NOMO-1 treated with DMSO at 0.1 percent for 48 hours (cell line): Measurements from ENCODE around the gene QPCT.
"Not testable (repeated sequence)": the region's sequence is repeated elsewhere in the genome, so short reads cannot be mapped to it uniquely, and the experiment has no call there.

Experiments
- DNase-seq: peaks from one replicate; lab custom pipeline; 2025; ENCODE audit not compliant: unreplicated experiment; lab: John Stamatoyannopoulos, UW

The QPCT gene

DNA sequence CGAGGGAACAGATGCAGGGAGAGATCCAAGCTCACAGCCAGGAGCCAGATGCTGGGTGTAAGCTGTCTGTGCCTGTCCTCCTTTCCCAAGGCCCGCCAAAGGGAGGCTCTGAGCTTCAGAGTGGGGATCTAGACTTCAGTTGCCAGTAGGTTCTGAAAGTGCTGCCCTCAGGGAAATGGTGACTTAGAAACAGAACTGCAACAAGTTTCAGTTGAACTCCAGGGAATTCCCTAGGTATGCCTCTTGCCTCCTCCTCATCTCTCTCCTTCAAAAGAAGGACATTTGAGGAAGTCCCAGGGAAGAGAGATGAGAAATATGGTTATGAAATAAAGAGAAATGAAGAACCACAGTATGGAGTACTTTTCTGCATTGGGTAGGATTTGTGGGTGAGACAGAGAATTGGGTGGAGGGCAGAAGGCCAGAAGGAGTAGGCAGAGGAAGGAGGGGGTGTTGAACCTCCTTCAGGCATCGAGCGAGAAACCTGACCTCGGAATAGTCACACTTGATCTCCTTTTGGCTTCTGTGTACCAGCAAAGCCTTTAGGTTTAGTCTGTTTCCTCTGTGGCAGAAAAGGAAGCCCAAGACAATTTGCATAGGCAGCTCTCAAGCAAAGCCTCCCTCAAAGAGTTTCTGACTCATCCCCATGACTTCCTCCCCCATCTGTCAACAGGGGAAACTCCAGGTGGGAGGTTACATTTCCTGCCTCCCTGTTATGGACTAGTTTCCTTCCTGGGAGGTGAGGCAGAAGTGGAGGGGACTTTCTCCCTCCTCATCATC, 45.7 kb downstream of the QPCT start:
- DNase-seq: peak; percentile 66

DNA sequence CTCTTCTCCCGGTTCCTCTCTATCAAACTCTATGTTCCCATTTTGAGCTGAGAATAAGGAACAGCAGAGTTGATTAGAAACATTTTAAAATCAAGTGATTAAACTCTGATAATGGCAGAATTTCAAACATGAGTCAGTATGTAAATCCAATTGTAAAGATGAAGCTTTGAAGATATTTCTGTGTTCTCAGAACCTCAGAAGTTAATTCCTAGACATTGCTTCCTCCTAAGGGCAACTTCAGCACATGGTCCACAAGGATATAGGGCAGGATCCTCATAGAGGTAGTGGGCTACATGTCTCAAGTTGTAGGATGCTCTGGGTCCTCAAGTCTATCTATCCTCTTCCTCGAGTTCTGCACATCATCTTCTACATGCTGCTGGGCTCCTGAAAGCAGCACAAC, 46.3 kb downstream of the QPCT start:
- no peak for DNase-seq

DNA sequence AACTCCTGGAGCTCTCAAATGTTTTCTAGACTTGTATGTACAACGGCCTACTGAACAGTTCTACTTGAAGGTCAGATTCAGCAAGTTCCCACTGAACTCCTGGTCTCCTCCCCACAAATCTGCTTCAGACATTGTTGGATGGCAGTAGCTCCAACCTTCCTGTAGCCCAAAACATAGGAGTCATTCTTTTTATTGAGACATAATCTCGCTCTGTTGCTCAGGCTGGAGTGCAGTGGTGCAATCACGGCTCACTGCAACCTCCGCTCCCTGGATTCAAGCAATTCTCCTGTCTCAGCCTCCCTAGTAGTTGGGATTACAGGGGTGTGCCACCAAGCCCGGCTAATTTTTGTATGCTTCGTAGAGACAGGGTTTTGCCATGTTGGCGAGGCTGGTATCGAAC, 47.3 kb downstream of the QPCT start:
- no peak for DNase-seq

DNA sequence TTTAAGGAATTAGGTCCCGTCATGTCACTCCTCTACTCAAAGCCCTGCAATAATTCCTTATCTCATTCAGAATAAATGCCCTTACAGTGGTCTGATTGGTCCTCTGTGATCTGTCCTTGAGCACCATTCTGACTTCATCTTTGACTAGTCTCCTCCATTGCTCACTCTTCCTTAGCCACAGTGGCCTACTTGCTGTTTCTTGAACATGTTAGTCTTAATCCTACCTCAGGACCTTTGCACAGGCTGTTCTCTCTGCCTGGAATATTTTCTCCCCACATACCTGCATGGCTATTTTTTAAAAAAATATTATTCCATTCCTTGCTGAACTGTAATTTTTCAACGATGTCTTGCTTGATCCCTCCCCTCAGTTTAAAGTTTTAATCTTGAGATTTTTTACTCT, 48.0 kb downstream of the QPCT start:
- no peak for DNase-seq

DNA sequence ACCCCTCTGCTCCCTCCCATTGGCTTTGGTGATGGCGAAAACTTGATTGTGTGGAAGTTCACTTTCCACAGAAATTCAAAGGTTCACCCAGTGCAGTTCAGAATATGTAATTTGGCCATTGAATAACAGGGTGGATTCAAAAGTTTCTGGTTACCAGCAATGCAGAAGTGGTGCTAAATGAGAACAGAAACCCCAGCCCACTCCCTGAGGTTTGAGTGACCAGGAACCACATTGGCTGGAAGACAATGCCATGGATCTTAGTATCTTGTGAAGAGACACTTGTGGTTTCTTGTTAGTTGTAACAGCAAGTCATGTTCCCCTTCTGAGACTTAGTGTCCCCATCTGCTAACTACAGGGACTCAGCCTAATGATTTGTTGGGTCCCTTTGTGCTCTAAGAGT, 49.8 kb downstream of the QPCT start:
- DNase-seq: peak; percentile 88

DNA sequence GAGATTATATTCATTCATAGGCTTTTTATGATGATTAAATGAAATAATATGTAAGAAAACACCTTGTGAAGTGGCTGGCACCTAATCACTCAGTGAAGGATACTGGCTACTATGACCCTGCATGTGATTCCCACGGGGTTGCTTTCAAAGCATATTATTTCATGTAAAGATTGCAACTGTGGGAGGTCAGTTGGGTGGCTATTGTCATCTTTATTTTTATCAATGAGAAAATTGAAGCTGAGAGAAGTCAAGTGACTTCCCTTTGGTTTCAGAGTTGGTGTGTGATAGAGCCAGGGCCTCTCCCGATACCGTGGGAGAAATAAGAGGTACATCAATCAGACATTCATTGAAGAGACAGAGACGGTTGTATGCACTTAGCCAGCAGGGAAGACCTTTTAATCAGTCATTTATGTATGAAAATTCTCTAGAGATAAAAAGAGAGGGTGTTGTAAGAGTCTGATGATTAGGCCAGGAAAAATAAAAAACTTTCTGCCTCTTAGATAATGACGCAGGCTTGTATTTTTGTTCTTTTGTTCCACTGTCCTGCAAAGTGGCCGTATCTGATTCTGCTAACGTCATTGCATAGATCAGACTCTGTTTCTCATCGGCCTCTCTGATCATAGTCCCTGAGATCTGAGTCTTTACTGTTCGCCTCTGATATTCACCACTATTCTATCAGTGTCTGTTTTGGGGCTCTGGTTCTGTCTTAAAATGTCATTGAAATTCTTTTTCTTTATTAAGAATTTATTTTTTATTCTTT, 50.5 kb downstream of the QPCT start:
- DNase-seq: no peak

DNA sequence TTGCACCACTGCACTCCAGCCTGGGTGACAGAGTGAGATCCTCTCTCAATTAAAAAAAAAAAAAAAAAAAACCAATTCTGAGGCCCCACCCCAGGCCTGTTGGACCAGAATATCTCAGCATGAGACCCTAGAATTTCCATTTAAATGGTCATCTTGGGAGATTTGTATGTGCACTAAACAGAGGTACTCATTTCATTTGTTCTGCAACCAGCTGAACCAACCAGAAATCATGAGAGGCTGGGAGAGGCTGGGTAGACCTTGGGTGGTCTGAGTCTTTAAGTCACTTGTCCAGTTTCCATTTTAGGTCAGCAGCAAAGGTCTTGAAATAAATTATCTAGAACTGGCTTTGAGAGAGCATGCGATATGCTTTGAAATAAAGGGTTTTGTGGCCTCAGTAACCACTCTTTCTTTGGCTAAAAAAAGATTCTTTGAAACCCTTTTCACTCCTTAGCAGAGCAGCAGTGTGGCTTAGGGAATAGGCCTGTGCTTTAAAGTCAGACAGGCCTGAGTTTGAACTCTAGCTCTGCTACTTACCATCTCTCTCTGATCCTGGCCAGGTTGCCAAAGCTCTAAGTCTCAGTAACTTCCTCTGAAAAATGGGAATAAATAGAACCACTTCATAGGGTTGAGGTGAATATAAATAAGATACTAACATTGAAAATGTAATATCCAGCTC, 52.6 kb downstream of the QPCT start:
- no peak for DNase-seq

DNA sequence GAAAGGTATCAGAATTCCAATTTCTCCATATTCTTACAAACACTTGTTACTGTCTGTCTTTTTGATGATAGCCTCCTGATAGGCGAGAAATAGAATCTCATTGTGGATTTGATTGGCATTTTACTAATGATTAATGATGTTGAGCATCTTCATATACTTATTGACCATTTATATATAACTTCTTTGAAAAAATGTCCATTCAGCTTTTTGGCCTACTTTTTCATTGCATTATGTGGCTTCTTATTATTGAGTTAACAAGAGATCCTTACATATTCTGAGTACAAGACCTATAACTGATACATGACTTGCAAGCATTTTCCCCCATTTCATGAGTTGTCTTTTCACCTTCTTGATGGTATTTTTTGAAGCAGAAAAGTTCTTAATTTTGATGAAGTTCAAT, 54.6 kb downstream of the QPCT start:
- DNase-seq: no peak

DNA sequence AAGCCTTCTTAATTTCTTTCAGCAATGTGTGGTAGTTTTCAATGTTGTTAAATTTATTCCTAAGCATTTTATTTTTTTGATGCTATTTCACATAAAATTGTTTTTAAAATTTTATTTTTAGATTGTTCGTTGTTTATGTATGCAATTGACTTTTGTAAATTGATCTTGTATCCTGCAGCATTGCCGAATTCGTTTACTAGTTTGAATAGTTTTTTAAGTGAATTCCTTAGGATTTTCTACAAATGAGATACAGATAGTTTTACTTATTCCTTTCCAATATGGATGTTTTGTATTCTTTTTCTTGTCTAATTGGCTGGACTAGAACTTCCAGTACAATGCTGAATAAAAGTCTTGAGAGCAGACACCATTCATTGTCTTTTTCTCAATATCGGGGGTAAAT, 55.6 kb downstream of the QPCT start:
- no peak for DNase-seq

DNA sequence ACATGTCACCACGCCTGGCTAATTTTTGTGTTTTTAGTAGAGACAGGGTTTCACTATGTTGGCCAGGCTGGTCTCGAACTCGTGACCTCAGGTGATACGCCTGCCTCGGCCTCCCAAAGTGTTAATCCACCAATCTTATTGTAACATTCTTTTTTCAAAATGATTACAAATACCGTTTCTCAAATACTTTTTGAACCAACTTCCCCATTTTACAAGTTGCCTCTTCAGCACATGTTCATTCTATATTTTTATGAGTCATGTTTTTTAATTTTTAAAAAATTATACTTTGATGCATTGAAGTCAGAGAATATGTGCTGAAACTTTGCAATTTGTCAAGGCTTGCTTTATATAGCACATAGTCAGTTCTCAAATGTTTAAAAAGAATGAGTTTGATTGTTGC, 58.2 kb downstream of the QPCT start:
- peak; percentile 49 for DNase-seq

DNA sequence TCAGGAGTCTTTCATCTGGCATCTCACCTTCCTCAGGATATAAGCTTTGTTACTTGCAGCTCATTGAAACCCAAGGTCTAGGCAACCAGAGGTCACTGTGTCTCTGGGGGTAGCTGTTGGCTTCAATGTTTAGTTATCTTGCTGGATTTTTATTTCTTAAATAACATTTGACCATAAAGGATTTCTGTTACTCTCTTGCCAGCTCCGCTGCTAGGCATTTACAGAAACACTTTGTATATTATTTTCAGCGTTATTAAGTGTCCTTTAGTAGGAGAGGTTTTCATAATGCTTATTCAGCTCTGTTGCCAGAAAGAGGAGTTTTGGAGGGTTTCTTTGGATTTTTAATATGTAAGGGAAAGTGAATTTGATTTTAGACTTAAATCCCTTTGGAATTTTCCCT, 61.4 kb downstream of the QPCT start:
- no peak for DNase-seq

DNA sequence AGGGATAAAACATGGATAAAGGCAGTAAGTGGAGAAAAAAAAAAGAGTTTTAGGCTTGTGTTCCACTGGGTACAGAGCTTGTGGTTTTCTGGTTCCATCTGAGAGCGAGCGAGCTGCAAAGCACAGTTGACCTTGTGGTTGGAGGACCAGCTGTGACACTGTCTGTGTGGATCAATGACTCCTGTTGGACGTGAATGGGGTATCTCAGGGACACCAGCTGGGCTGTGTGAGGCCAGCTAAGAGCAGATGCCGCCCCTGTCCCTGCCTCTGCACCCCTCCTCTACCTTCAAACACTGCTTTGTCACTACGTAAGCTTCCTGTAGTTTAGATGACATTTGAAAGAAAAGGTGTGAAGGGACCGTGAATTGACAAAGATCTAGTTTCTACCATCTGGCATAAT, 67.8 kb downstream of the QPCT start:
- no peak for DNase-seq

DNA sequence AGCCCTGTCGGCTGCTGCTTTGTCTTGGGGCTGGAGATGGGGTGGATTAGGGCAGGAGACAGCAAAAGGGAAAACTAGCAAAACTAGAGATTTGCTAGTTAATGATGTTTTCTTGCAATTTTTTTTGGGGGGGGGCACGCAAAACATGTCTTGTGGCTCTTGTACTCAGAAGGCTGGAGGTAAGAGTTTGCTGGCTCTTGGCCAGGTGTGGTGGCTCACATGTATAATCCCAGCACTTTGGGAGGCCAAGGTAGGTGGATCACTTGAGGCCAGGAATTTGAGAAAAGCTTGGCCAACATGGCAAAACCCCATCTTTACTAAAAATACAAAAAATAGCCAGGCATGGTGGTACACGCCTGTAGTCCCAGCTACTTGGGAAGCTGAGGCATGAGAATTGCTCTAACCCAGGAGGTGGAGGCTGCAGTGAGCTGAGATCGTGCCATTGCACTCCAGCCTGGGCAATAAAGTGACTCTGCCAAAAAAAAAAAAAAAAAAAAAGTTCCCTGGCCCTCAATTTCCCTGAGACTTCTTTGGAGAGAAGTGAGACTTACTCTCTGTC, 69.6 kb downstream of the QPCT start:
- not testable (repeated sequence) for DNase-seq

DNA sequence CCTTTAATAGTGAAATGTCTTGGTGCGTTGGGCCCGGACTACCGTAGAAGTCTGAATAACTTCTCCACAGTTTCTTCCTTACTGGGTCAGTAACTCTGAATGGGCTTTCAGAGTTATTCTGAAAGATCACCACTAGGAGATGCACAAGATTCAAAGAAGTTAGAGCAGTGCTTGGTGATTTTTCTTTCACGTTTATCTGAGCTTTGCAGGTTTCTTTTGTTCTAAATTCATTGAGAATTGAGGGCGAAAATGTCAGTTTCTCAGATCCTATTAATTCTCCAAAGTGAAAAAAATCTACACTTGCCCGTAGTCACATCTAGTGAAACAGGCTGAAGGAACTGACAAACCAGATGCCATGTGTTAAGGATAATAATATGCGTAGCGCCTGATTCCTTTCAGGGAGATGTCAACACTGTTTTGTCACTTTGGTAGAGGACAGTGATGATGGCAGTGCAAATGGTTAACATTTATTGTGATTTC, 70.1 kb downstream of the QPCT start:
- DNase-seq: peak; percentile 87

DNA sequence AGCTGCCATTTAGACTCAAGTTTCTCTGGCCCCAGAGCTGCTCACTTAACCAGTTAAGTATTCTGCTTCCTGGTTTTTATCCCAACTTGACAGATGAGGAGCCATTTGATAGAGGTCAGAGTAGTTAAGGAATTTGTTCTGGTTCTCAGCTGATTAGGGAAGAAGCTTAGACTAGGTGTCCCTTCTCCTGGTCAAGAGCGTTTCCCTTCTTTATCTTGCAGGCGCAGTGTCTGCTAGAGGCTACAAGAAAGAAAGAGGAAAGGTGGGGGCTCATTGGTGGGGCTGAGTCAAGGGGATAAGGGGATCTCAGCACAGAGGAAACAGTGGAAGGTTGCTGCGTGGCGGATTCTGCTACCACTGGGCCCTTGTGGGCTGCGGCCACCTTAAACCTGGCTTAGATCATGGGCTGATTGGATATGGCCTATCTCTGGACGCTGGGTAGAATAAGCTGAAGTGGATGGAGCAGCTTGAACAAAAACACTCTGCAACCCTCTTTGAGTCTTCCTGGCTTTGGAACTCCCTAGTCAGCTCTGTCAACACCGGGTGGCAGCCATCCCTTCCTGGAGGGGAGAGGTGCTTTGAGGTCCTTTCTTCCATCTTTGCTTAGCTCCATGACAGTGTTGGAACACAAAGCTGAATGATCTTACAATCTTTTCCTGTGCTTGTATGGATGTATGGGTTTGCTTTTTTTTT, 70.8 kb downstream of the QPCT start:
- peak; percentile 39 for DNase-seq

DNA sequence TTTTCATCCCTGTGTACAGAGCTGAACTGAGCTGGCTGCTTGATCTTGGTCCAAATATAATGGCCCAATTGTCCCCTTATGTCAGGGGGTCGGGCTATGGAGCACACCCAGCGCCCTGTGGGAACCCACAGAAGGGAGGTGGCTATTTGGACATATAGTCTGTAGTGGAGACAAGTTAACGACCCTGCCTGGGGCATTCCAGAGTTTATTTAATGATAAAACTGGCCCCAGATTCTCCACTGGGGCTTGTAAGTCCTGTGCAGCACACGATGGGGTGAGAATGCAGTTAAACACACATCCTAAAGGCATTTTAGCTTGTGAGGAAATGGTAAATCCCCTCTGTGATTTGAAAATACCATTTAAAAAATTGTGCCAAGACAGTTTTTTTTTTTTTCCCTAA, 72.9 kb downstream of the QPCT start:
- no peak for DNase-seq

DNA sequence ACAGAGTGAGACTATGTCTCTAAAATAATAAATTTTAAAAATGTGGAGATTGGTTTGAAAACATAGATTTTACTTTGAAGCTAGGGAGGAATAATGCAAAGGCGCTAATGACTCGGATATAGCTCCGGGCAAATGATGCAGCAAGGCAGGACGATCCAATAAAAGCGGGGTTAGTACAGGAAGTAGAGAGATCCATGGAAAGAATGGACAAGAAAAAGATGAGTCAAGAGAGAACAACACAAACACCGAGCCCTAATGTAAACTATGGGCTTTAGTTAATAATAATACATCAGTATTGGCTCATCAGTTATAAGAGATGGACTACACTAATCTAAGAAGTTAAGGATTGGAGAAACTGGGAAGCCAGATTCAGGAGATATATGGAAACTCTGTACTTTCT, 74.5 kb downstream of the QPCT start:
- no peak for DNase-seq

DNA sequence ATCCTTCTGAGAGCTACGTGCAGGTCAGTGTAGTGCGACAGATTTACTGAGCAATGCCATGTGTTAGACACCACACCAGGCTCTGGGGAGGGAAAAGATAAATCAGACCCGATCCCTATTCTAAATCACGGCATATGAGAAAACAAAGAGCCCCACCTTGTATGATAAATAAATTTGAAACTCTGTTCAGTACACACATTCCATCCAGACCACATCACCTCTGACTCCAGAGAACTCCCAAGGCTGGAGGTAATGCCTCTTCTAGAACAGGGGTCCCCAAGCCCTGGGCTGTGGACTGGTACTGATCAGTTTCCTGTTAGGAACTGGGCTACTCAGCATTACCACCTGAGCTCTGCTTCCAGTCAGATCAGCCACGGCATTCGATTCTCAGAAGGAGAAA, 77.3 kb downstream of the QPCT start:
- no peak for DNase-seq

DNA sequence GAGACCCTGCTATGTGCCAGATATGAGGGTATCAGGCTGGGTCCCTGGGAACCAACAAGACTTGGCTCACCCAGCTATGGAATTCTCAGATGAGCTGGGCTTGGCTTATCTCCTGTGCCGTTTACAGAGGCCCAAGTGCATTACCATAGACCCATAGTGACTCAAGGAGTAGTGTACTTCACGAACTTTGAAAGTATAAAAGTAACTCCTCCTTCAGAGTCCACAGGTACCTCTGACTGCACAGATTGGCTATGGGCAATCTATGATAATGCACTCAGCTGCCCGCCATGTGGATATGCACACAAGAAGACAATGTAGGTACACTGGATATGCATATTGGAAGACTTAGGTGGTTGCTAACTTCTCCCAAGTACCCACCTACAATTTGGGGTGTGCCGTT, 78.4 kb downstream of the QPCT start:
- DNase-seq: no peak
